Smooth muscle cell (in vitro differentiated cells): ENCODE measurements around the gene AIPL1. TPM values are rescaled to one million over a fixed set of nuclear protein-coding genes. Genes with fewer than 3 reads are reported as not detected.

Experiments
- DNase-seq: peaks from one replicate; lab custom pipeline; 2025; ENCODE audit not compliant: unreplicated experiment; lab: John Stamatoyannopoulos, UW
- H2AFZ ChIP-seq: fragments of 200-600 bp; sonication (generic); 2 replicates; pipeline ENCODE4 v1.6.0; 2016; ENCODE audit warnings: antibody characterized with exemption, low read depth, mild to moderate bottlenecking
- H3F3A ChIP-seq: fragments of 200-600 bp; sonication (generic); 2 replicates; pipeline ENCODE4 v1.6.0; 2017; ENCODE audit warnings: antibody characterized with exemption, low read depth
- H3K27ac ChIP-seq: fragments of 200-600 bp; sonication (generic); 2 replicates; pipeline ENCODE4 v1.5.1; 2016; ENCODE audit warnings: low read depth, mild to moderate bottlenecking
- H3K27me3 ChIP-seq: fragments of 200-600 bp; sonication (generic); 2 replicates; pipeline ENCODE4 v1.6.1; 2016; ENCODE audit warnings: low read depth, mild to moderate bottlenecking
- H3K36me3 ChIP-seq: fragments of 200-600 bp; sonication (generic); 2 replicates; pipeline ENCODE4 v1.5.1; 2016; ENCODE audit warnings: low read depth
- H3K4me1 ChIP-seq: fragments of 200-600 bp; sonication (generic); 2 replicates; pipeline ENCODE4 v1.5.1; 2016; ENCODE audit warnings: low read depth
- H3K4me2 ChIP-seq: fragments of 200-600 bp; sonication (generic); 2 replicates; pipeline ENCODE4 v1.6.0; 2016; ENCODE audit warnings: mild to moderate bottlenecking
- H3K4me3 ChIP-seq: fragments of 200-600 bp; sonication (generic); 2 replicates; pipeline ENCODE4 v1.5.1; 2016; ENCODE audit warnings: mild to moderate bottlenecking
- H3K79me2 ChIP-seq: fragments of 200-600 bp; sonication (generic); 2 replicates; pipeline ENCODE4 v1.6.0; 2016; ENCODE audit warnings: low read depth, mild to moderate bottlenecking
- H3K9ac ChIP-seq: fragments of 200-600 bp; sonication (generic); 2 replicates; pipeline ENCODE4 v1.6.0; 2016; ENCODE audit warnings: low read depth
- H3K9me3 ChIP-seq: fragments of 200-600 bp; sonication (generic); replicated peaks from 2 replicates; pipeline ENCODE4 v1.5.1; 2016; ENCODE audit warnings: low read depth
- H4K20me1 ChIP-seq: fragments of 200-600 bp; sonication (generic); 2 replicates; pipeline ENCODE4 v1.6.0; 2016; ENCODE audit warnings: low read depth
- WGBS: methylation state at CpG from one replicate; pipeline ENCODE4 v1.1.7; 2016; ENCODE audit warnings: low lambda C conversion rate; 5-methylcytosine and 5-hydroxymethylcytosine counted together
- polyA plus RNA-seq: library from polyadenylated mRNA; unstranded; fragments of >200 nt; fragmentation: Nextera tagmentation; extraction: Ambion mirVana; gene quantifications from 2 replicates; pipeline ENCODE4 v1.2.1, GENCODE V29; 2016
- total RNA-seq: library from RNA; depleted of rRNA; stranded (reverse); fragments of >200 nt; gene quantifications from 2 replicates; pipeline ENCODE4 v1.2.3, GENCODE V29; 2014
- TF ChIP-seq, protein P1 (sequence below): fragments of 200-600 bp; sonication (generic); IDR thresholded peaks from 2 replicates; pipeline ENCODE4 v1.5.1; 2017; ENCODE audit warnings: borderline replicate concordance, mild to moderate bottlenecking, antibody characterized with exemption; ENCODE audit not compliant: insufficient read depth, poor library complexity, severe bottlenecking

AIPL1 gene
- total and polyA plus RNA-seq, 2 experiments from 2014 or later, result not detected

DNA sequence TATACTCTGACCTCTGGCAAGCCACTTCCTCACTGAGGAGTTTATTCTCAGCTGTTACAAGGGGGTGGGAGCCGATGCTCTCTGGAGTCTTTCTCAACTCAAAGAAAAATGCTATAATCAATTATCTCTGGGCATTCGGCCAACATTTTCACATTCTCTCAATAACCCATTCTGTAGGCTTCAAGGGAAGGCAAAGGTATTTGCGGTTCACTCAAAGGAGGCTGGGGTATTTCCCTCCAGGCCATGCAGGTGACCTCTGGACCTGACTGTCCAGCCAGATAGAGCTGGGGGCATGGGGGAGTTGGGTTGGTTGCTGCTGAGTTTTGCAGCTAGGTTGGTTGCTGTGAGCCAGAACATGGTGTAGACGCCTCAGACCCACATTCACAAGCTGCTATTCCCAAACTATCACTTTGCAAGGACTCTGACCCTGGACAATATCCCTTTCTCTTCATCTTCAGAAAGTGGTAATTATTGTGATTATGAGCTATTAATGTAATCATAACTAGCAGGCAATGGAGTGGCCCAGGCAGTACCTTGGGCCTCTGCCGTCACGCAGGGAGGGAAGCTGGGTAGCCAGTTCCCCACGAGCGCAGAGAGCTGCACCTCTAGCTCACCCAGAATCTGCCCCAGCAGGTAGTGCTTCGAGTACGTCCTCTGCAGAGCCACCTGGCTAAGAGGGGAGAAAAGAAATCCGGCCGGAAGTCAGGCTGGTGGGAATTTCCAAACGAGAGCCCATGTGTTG is 42.1 kb downstream of the AIPL1 start:
- TF ChIP-seq, protein P1, sequence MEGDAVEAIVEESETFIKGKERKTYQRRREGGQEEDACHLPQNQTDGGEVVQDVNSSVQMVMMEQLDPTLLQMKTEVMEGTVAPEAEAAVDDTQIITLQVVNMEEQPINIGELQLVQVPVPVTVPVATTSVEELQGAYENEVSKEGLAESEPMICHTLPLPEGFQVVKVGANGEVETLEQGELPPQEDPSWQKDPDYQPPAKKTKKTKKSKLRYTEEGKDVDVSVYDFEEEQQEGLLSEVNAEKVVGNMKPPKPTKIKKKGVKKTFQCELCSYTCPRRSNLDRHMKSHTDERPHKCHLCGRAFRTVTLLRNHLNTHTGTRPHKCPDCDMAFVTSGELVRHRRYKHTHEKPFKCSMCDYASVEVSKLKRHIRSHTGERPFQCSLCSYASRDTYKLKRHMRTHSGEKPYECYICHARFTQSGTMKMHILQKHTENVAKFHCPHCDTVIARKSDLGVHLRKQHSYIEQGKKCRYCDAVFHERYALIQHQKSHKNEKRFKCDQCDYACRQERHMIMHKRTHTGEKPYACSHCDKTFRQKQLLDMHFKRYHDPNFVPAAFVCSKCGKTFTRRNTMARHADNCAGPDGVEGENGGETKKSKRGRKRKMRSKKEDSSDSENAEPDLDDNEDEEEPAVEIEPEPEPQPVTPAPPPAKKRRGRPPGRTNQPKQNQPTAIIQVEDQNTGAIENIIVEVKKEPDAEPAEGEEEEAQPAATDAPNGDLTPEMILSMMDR, result no peak
- H3K27me3 ChIP-seq, result peaks cover 15% of the 10 kb centered on the region
- no peak overlapping the region for H3K27ac ChIP-seq
- H3K79me2 ChIP-seq, result no peaks in the 10 kb centered on the region
- DNase-seq, result no peak
- H3F3A ChIP-seq, result no peaks in the 10 kb centered on the region
- 83% methylated on average over 13 of the region's 13 CpGs for WGBS
- no peak overlapping the region for H3K4me2 ChIP-seq
- H2AFZ ChIP-seq, result no peak overlapping the region
- no peak overlapping the region for H3K9ac ChIP-seq
- H3K4me1 ChIP-seq, result no peaks in the 10 kb centered on the region
- no peak overlapping the region for H3K4me3 ChIP-seq
- no peaks in the 10 kb centered on the region for H3K9me3 ChIP-seq
- no peaks in the 10 kb centered on the region for H4K20me1 ChIP-seq
- no peaks in the 10 kb centered on the region for H3K36me3 ChIP-seq

DNA sequence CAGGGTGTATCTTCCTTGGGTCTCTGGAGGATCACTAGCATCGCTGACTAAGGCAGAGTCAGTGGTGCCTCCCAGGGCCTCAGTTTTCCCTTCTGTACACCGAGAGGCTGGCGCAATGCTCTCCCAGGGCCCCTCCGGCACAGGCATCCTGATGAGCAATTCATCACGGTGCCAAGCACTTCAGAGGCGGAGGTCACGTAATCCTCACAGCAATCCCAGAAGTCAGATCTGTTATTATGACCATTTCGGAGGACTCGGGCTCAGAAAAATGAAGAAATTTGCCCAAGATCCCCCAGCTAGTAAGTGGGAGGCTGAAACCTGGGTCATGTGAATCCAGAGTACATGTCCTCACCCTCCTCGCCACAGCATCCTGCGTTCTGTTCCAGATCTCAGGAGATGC is 46.5 kb downstream of the AIPL1 start:
- Histone ChIP-seq H3K79me2 (no peaks in the 10 kb centered on the region), H2AFZ (no peak overlapping the region), H3K27me3 (peaks cover 3% of the 10 kb centered on the region), H3K4me2 (no peak overlapping the region), H4K20me1 (no peaks in the 10 kb centered on the region), H3F3A (no peaks in the 10 kb centered on the region), H3K9ac (no peak overlapping the region), H3K27ac (no peak overlapping the region), H3K9me3 (no peaks in the 10 kb centered on the region), H3K36me3 (no peaks in the 10 kb centered on the region), H3K4me1 (no peaks in the 10 kb centered on the region), H3K4me3 (no peak overlapping the region)
- 92% methylated on average over 11 of the region's 11 CpGs for WGBS
- TF ChIP-seq, protein P1, result no peak
- DNase-seq, result no peak

DNA sequence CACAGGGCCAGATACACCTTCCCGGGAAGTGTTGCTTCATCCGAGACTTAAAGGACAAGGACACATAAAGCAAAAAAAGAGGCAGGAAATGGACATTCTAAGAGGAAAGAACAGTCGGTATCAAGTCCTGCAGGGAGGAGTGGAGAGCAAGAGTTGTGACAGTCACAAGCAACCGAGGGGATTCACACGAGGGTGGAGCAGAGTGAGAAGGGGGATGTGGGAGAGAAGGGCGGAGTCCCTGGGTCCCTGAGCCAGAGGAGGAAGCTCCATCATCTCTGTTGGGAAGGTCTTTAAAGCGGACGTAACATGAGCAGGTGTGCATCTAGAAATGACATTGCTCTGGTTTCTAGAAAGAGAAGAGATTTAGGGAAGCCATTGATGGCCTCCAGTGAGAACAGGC is 47.1 kb downstream of the AIPL1 start:
- 84% methylated on average over 8 of the region's 8 CpGs for WGBS
- H3K4me2 ChIP-seq, result no peak overlapping the region
- H3K36me3 ChIP-seq, result no peaks in the 10 kb centered on the region
- H3F3A ChIP-seq, result no peaks in the 10 kb centered on the region
- no peaks in the 10 kb centered on the region for H3K79me2 ChIP-seq
- no peaks in the 10 kb centered on the region for H3K4me1 ChIP-seq
- no peaks in the 10 kb centered on the region for H3K9me3 ChIP-seq
- no peaks in the 10 kb centered on the region for H4K20me1 ChIP-seq
- H3K4me3 ChIP-seq, result no peak overlapping the region
- no peaks in the 10 kb centered on the region for H3K27me3 ChIP-seq
- TF ChIP-seq, protein P1, result no peak
- no peak overlapping the region for H3K27ac ChIP-seq
- no peak overlapping the region for H2AFZ ChIP-seq
- no peak for DNase-seq
- H3K9ac ChIP-seq, result no peak overlapping the region

GRCh38 chr17:6387442-6387841 is 47.5 kb downstream of the AIPL1 start:
- Histone ChIP-seq H3K36me3 (no peaks in the 10 kb centered on the region), H3K27me3 (no peaks in the 10 kb centered on the region), H3K9me3 (no peaks in the 10 kb centered on the region), H3K9ac (no peak overlapping the region), H3K27ac (no peak overlapping the region), H3K4me3 (no peak overlapping the region), H3K4me2 (no peak overlapping the region), H2AFZ (no peak overlapping the region), H3K4me1 (no peaks in the 10 kb centered on the region), H3K79me2 (no peaks in the 10 kb centered on the region), H3F3A (no peaks in the 10 kb centered on the region), H4K20me1 (no peaks in the 10 kb centered on the region)
- WGBS, result 89% methylated on average over 4 of the region's 4 CpGs
- TF ChIP-seq, protein P1, result no peak
- no peak for DNase-seq
